Adipocyte (in vitro differentiated cells): Measurements from ENCODE around the gene PLEKHH1.
"Not testable (repeated sequence)": the region's sequence is repeated elsewhere in the genome, so short reads cannot be mapped to it uniquely, and the experiment has no call there.

Experiments
- DNase-seq: peaks from one replicate; pipeline ENCODE4 v3.0.0-alpha.2; 2015; ENCODE audit warnings: low read depth
- H3K27me3 ChIP-seq: replicated peaks from 2 replicates; pipeline ENCODE4 v1.7.0; 2013; ENCODE audit warnings: mild to moderate bottlenecking, low read length, moderate library complexity; ENCODE audit not compliant: control insufficient read depth, insufficient read depth
- H3K36me3 ChIP-seq: 2 replicates; pipeline ENCODE4 v1.7.0; 2013; ENCODE audit warnings: low read length, mild to moderate bottlenecking, moderate library complexity; ENCODE audit not compliant: control insufficient read depth, insufficient read depth, severe bottlenecking
- H3K4me1 ChIP-seq: 2 replicates; pipeline ENCODE4 v1.7.0; 2013; ENCODE audit warnings: mild to moderate bottlenecking, low read length, moderate library complexity; ENCODE audit not compliant: control insufficient read depth, insufficient read depth
- H3K4me3 ChIP-seq: 2 replicates; pipeline ENCODE4 v1.7.0; 2013; ENCODE audit warnings: mild to moderate bottlenecking, low read length, moderate library complexity
- H3K9ac ChIP-seq: 2 replicates; pipeline ENCODE4 v1.7.0; 2013; ENCODE audit warnings: mild to moderate bottlenecking, low read length, moderate library complexity
- H3K9me3 ChIP-seq: 2 replicates; pipeline ENCODE4 v1.7.0; 2013; ENCODE audit warnings: mild to moderate bottlenecking, low read length, moderate library complexity; ENCODE audit not compliant: control insufficient read depth

Gene PLEKHH1

DNA sequence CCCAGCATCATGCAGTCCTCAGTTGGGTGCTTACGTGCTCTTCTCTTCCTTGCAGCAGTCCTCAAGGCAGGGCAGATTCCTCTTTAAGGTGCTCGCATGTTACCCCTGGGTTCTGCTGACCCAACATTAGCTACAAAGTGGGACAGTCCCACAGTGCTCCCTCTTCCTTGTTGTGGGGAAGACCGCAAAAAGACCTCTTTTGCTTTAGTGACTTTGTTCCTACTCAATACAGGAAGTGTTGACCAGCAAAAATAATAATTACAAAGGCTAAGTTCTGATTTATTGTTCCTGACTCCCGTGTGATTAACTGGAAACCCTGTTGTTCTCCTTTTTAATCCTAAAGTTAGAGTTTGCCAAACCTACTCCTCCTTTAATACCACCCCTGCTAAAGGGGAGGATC lies 53.3 kb downstream of the PLEKHH1 start:
- DNase-seq = no peak
- Histone ChIP-seq H3K9me3 (no peaks in the 10 kb centered on the region), H3K9ac (no peak overlapping the region), H3K4me3 (no peak overlapping the region), H3K36me3 (peaks cover 41% of the 10 kb centered on the region), H3K27me3 (no peaks in the 10 kb centered on the region), H3K4me1 (no peaks in the 10 kb centered on the region)

GRCh38 chr14:67589204-67589770 lies 56.2 kb downstream of the PLEKHH1 start:
- H3K36me3 ChIP-seq = peaks cover 66% of the 10 kb centered on the region
- no peaks in the 10 kb centered on the region for H3K4me1 ChIP-seq
- H3K9me3 ChIP-seq = no peaks in the 10 kb centered on the region
- H3K4me3 ChIP-seq = no peak overlapping the region
- no peak overlapping the region for H3K9ac ChIP-seq
- no peak for DNase-seq
- no peaks in the 10 kb centered on the region for H3K27me3 ChIP-seq

DNA sequence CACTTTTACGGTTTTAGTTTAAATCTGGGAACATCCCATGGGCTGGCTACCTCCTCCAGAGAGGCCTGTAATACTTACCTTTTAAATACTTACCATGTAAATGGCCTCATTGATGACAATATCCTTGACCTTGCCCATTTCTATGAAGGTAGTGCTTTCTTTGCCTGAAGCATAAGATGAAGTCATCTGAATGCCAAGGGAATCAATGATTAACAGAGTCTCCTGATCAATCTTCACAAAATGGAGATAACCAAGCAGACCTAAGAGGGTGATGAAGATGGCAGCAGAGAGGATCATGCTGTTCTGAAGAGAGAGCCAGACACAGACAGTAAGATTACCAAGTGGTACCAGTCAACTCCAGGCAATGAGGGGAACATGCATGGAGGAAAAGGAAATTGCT lies 60.6 kb downstream of the PLEKHH1 start:
- H3K9ac ChIP-seq = not testable (repeated sequence)

GRCh38 chr14:67595392-67595791 lies 62.3 kb downstream of the PLEKHH1 start:
- Histone ChIP-seq H3K27me3 (no peaks in the 10 kb centered on the region), H3K4me3 (no peak overlapping the region), H3K9ac (no peak overlapping the region), H3K36me3 (peaks cover 34% of the 10 kb centered on the region), H3K4me1 (peaks cover 10% of the 10 kb centered on the region), H3K9me3 (no peaks in the 10 kb centered on the region)
- no peak for DNase-seq

More for the DNA sequence above, 60.6 kb downstream of the PLEKHH1 start:
- H3K9me3 ChIP-seq, H3K27me3 ChIP-seq, H3K4me3 ChIP-seq, DNase-seq, H3K4me1 ChIP-seq: not testable (repeated sequence)
- peaks cover 46% of the 10 kb centered on the region for H3K36me3 ChIP-seq

- H3K9me3 ChIP-seq = no peaks in the 10 kb centered on the region
- H3K4me1 ChIP-seq = peaks cover 15% of the 10 kb centered on the region
- H3K36me3 ChIP-seq = no peaks in the 10 kb centered on the region
- peak; percentile 94 for DNase-seq
- H3K9ac ChIP-seq = peak within 1 kb of the TSS; percentile 86
- no peaks in the 10 kb centered on the region for H3K27me3 ChIP-seq
- peak within 1 kb of the TSS; percentile 93 for H3K4me3 ChIP-seq
Measured at GRCh38 chr14:67599698-67600561, 66.8 kb downstream of the PLEKHH1 start, which contains the start of gene PIGH. TSS of gene PIGH (minus strand) at chr14:67600268. CDS start at chr14:67600203, 65 bp downstream.

- Histone ChIP-seq H3K4me1 (peaks cover 15% of the 10 kb centered on the region), H3K9ac (peak overlapping the region; percentile 86), H3K4me3 (peak overlapping the region; percentile 93)
- DNase-seq, H3K27me3 ChIP-seq, H3K36me3 ChIP-seq, H3K9me3 ChIP-seq: not testable (repeated sequence)
Measured at GRCh38 chr14:67600562-67600974, 67.5 kb downstream of the PLEKHH1 start.

GRCh38 chr14:67602076-67602475 lies 69.0 kb downstream of the PLEKHH1 start:
- Histone ChIP-seq H3K36me3 (no peaks in the 10 kb centered on the region), H3K27me3 (no peaks in the 10 kb centered on the region)

DNA sequence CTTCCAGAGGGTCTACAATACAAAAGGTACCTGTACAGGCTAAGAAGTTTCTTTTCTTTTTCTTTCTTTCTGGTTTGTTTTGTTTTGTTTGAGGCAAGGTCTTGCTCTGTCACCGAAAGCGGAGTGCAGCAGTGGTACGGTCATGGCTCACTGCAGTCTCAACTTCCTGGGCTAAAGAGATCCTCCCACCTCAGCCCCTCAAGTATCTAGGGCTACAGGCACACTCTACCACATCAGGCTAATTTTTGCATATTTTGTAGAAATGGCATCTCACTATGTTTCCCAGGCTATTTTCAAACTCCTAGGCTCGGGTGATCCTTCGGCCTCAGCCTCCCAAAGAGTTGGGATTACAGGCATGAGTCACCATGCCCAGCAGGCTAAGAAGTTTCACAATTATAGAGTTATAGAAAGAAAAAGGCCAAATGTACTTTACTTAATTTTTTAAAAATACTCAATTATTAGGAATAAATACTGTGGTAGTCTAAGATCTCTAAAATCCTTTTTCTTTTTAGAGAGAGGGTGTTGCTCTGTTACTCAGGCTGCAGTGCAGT lies 70.0 kb downstream of the PLEKHH1 start:
- peak; percentile 19 for DNase-seq
- no peaks in the 10 kb centered on the region for H3K9me3 ChIP-seq
- H3K36me3 ChIP-seq = no peaks in the 10 kb centered on the region
- H3K4me3 ChIP-seq = no peak overlapping the region
- H3K27me3 ChIP-seq = no peaks in the 10 kb centered on the region
- no peak overlapping the region for H3K9ac ChIP-seq
- H3K4me1 ChIP-seq = peaks cover 15% of the 10 kb centered on the region

More at GRCh38 chr14:67602076-67602475, 69.0 kb downstream of the PLEKHH1 start:
- Histone ChIP-seq H3K9me3 (no peaks in the 10 kb centered on the region), H3K4me3 (no peak overlapping the region), H3K4me1 (peaks cover 15% of the 10 kb centered on the region), H3K9ac (no peak overlapping the region)
- no peak for DNase-seq

DNA sequence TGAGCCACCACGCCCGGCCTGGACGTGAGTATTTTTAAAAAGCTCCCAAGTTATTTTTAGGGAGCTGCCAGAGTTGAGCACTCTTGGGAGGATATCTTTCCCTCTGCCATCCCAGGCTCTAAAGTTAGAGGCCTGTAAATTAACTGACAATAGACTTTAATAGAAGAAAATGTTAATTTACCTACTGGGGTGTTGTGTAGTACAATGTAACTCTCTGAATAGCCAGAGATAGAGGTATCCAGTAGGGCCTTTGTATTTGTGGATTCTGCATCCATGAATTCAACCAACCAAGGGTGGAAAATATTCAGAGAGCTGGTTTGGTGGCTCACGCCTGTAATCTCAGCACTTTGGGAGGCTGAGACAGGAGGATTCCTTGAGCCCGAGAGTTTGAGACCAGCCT lies 74.6 kb downstream of the PLEKHH1 start:
- H3K9me3 ChIP-seq = no peaks in the 10 kb centered on the region
- peaks cover 3% of the 10 kb centered on the region for H3K4me1 ChIP-seq
- H3K27me3 ChIP-seq = peaks cover 10% of the 10 kb centered on the region
- no peak overlapping the region for H3K9ac ChIP-seq
- H3K4me3 ChIP-seq = no peak overlapping the region
- no peak for DNase-seq
- H3K36me3 ChIP-seq = no peaks in the 10 kb centered on the region

GRCh38 chr14:67609642-67610310 lies 76.7 kb downstream of the PLEKHH1 start:
- H3K36me3 ChIP-seq = no peaks in the 10 kb centered on the region
- no peaks in the 10 kb centered on the region for H3K4me1 ChIP-seq
- H3K9ac ChIP-seq = no peak overlapping the region
- no peak for DNase-seq
- H3K27me3 ChIP-seq = peaks cover 10% of the 10 kb centered on the region
- no peaks in the 10 kb centered on the region for H3K9me3 ChIP-seq
- no peak overlapping the region for H3K4me3 ChIP-seq

DNA sequence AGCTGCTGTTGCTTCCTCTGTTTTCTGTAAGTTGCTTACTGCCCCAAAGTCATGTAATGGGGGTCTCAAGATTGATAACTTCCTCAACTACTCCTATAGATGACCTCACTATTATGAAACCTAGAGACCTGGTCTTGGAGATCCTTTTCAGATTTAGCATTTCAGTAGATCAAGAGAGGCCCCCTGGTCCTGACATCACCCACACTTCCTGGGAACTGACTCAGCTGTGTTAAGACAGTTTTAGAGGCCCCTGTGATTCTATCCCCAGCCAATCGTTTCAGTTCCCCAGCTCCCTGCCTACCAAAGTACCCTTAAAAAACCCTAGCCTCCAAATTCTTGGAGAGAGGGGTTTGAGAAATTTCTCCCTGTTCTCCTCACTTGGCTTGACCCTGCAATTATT lies 77.4 kb downstream of the PLEKHH1 start:
- H3K27me3 ChIP-seq = peaks cover 10% of the 10 kb centered on the region
- H3K9ac ChIP-seq = no peak overlapping the region
- H3K4me3 ChIP-seq = no peak overlapping the region
- no peaks in the 10 kb centered on the region for H3K9me3 ChIP-seq
- DNase-seq = no peak
- no peaks in the 10 kb centered on the region for H3K36me3 ChIP-seq
- H3K4me1 ChIP-seq = no peaks in the 10 kb centered on the region
